AG08396 (cell line): ENCODE results near the gene PPAN.
A peak's percentile ranks its signal among the peaks of the same experiment; 100 is the strongest.

ENCODE experiments used
- DNase-seq: peaks from one replicate; pipeline ENCODE4 v3.0.0; 2012; ENCODE audit warnings: low spot score, mixed read lengths

Gene PPAN

GRCh38 chr19:10113964-10114650 is 7.9 kb downstream of the PPAN start:
- no peak for DNase-seq

GRCh38 chr19:10114651-10115391 is 8.7 kb downstream of the PPAN start:
- no peak for DNase-seq

GRCh38 chr19:10115392-10116084 is 9.4 kb downstream of the PPAN start:
- DNase-seq = no peak

- DNase-seq = no peak
These were observed 10.1 kb downstream of the PPAN start for GRCh38 chr19:10116085-10116865.

GRCh38 chr19:10116866-10117616 is 10.9 kb downstream of the PPAN start:
- no peak for DNase-seq

GRCh38 chr19:10118960-10119359 is 12.8 kb downstream of the PPAN start:
- no peak for DNase-seq

GRCh38 chr19:10120538-10121189 is 14.5 kb downstream of the PPAN start:
- DNase-seq = peak; percentile 74

- DNase-seq = peak; percentile 60
These were observed 15.9 kb downstream of the PPAN start for GRCh38 chr19:10122045-10122444.

- no peak for DNase-seq
These were observed 18.3 kb downstream of the PPAN start for GRCh38 chr19:10124429-10124828.

- DNase-seq = no peak
These were observed 20.1 kb downstream of the PPAN start for GRCh38 chr19:10126213-10126639.

- DNase-seq = no peak
These were observed 26.7 kb downstream of the PPAN start for GRCh38 chr19:10132905-10133304.

GRCh38 chr19:10133596-10133995 is 27.4 kb downstream of the PPAN start:
- no peak for DNase-seq

- DNase-seq = no peak
These were observed 27.9 kb downstream of the PPAN start for GRCh38 chr19:10134040-10134439.

- DNase-seq = no peak
These were observed 29.6 kb downstream of the PPAN start for GRCh38 chr19:10135551-10136334.

GRCh38 chr19:10136936-10137335 is 30.8 kb downstream of the PPAN start:
- no peak for DNase-seq

GRCh38 chr19:10137751-10138682 is 31.9 kb downstream of the PPAN start:
- DNase-seq = no peak

- DNase-seq = no peak
These were observed 33.0 kb downstream of the PPAN start for GRCh38 chr19:10138879-10139795.

GRCh38 chr19:10139952-10140351 is 33.8 kb downstream of the PPAN start:
- no peak for DNase-seq
